LoVo (cell line): ENCODE results near the gene MACROD2.

Source experiments
- DNase-seq: peaks from one replicate; pipeline ENCODE4 v3.0.0-alpha.2; 2016; ENCODE audit warnings: low spot score

Gene MACROD2

GRCh38 chr20:15058841-15059240 is 1063.5 kb downstream of the MACROD2 start:
- no peak for DNase-seq

- DNase-seq: no peak
These were observed 1064.1 kb downstream of the MACROD2 start for GRCh38 chr20:15059438-15059837.

GRCh38 chr20:15060265-15061060 is 1065.1 kb downstream of the MACROD2 start:
- no peak for DNase-seq

GRCh38 chr20:15061061-15061430 is 1065.7 kb downstream of the MACROD2 start:
- DNase-seq: no peak

GRCh38 chr20:15061955-15062354 is 1066.6 kb downstream of the MACROD2 start:
- no peak for DNase-seq

- no peak for DNase-seq
These were observed 1067.8 kb downstream of the MACROD2 start for GRCh38 chr20:15063081-15063480.

GRCh38 chr20:15064741-15065140 is 1069.4 kb downstream of the MACROD2 start:
- DNase-seq: no peak

- no peak for DNase-seq
These were observed 1070.5 kb downstream of the MACROD2 start for GRCh38 chr20:15065794-15066193.

GRCh38 chr20:15068486-15068885 is 1073.2 kb downstream of the MACROD2 start:
- DNase-seq: no peak

GRCh38 chr20:15069355-15069754 is 1074.0 kb downstream of the MACROD2 start:
- no peak for DNase-seq

GRCh38 chr20:15071085-15071808 is 1075.9 kb downstream of the MACROD2 start:
- DNase-seq: no peak

- no peak for DNase-seq
These were observed 1077.0 kb downstream of the MACROD2 start for GRCh38 chr20:15072316-15072715.

- DNase-seq: no peak
These were observed 1080.3 kb downstream of the MACROD2 start for GRCh38 chr20:15075586-15075985.

- peak; percentile 8 for DNase-seq
These were observed 1081.5 kb downstream of the MACROD2 start for GRCh38 chr20:15076785-15077184.

GRCh38 chr20:15077733-15078250 is 1082.5 kb downstream of the MACROD2 start:
- no peak for DNase-seq

- no peak for DNase-seq
These were observed 1084.5 kb downstream of the MACROD2 start for GRCh38 chr20:15079594-15080340.

- no peak for DNase-seq
These were observed 1085.9 kb downstream of the MACROD2 start for GRCh38 chr20:15081261-15081660.

- no peak for DNase-seq
These were observed 1096.2 kb downstream of the MACROD2 start for GRCh38 chr20:15091421-15092037.

GRCh38 chr20:15098351-15098750 is 1103.0 kb downstream of the MACROD2 start:
- DNase-seq: no peak

GRCh38 chr20:15099130-15099529 is 1103.8 kb downstream of the MACROD2 start:
- no peak for DNase-seq

- DNase-seq: no peak
These were observed 1105.3 kb downstream of the MACROD2 start for GRCh38 chr20:15100506-15101160.

- DNase-seq: peak; percentile 3
These were observed 1112.6 kb downstream of the MACROD2 start for GRCh38 chr20:15107931-15108330.
